Measurements from ENCODE around the gene VPS26C.
A peak's percentile ranks its signal among the peaks of the same experiment; 100 is the strongest.

Gene VPS26C

GRCh38 chr21:37200641-37201480 lies 66.3 kb downstream of the VPS26C start:
- DNase-seq = no peak

GRCh38 chr21:37199057-37199924 lies 67.8 kb downstream of the VPS26C start:
- no peak for DNase-seq

- DNase-seq = no peak
These were observed 69.4 kb downstream of the VPS26C start for GRCh38 chr21:37197746-37198145.

- peak; percentile 14 for DNase-seq
These were observed 70.3 kb downstream of the VPS26C start for GRCh38 chr21:37196847-37197246.

- DNase-seq = no peak
These were observed 71.5 kb downstream of the VPS26C start for GRCh38 chr21:37195610-37196009.

- no peak for DNase-seq
These were observed 72.1 kb downstream of the VPS26C start for GRCh38 chr21:37195059-37195458.

- no peak for DNase-seq
These were observed 73.5 kb downstream of the VPS26C start for GRCh38 chr21:37193676-37194075.

- no peak for DNase-seq
These were observed 74.1 kb downstream of the VPS26C start for GRCh38 chr21:37193006-37193405.

- DNase-seq = no peak
These were observed 75.1 kb downstream of the VPS26C start for GRCh38 chr21:37192019-37192418.

- DNase-seq = no peak
These were observed 78.3 kb downstream of the VPS26C start for GRCh38 chr21:37188825-37189224.

GRCh38 chr21:37186983-37187382 lies 80.2 kb downstream of the VPS26C start:
- no peak for DNase-seq

GRCh38 chr21:37184784-37185593 lies 82.1 kb downstream of the VPS26C start:
- DNase-seq = no peak

- no peak for DNase-seq
These were observed 83.4 kb downstream of the VPS26C start for GRCh38 chr21:37183749-37184148.

- no peak for DNase-seq
These were observed 84.9 kb downstream of the VPS26C start for GRCh38 chr21:37182222-37182621.

- DNase-seq = no peak
These were observed 86.1 kb downstream of the VPS26C start for GRCh38 chr21:37181059-37181458.

- DNase-seq = no peak
These were observed 90.4 kb downstream of the VPS26C start for GRCh38 chr21:37176716-37177115.

Data from NCI-H146 (cell line).